ENCODE data around the gene HAUS6.

Gene HAUS6

GRCh38 chr9:19074229-19074628, 28.5 kb downstream of the HAUS6 start:
- no peak for TF ChIP-seq CTCF (IDR thresholded peaks at IDR 0.05; ENCODE audit: low read depth, low read length, missing control alignments)
- H3K4me3 ChIP-seq (ENCODE audit: low read depth, low read length) = no peak overlapping the region
- no peak for DNase-seq (ENCODE audit: low read depth)
- in situ Hi-C loops (cut with HindIII; ENCODE audit: low sequenced_read_pairs) = no loop called here

DNA sequence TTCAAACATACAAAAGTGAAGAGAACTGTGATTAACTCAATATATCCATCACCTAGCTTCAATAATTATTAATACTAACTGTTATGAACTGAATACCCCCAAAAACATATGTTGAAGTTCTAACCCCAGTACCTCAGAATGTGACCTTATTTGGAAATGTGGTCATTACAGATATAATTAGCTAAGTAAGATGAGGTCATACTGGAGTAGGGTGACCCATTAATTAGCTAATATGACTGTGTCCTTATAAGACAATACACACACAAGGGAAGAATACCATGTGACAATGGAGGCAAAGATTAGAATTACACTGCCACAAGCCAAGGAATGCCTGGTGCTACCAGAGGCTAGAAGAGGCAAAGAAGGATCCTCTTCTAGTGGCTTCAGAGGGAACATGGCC, 45.7 kb downstream of the HAUS6 start:
- TF ChIP-seq CTCF (IDR thresholded peaks at IDR 0.05; ENCODE audit: low read depth, low read length, missing control alignments) = no peak
- no peak overlapping the region for H3K4me3 ChIP-seq (ENCODE audit: low read depth, low read length)
- no peak for DNase-seq (ENCODE audit: low read depth)
- in situ Hi-C loops (cut with HindIII; ENCODE audit: low sequenced_read_pairs) = no loop called here

DNA sequence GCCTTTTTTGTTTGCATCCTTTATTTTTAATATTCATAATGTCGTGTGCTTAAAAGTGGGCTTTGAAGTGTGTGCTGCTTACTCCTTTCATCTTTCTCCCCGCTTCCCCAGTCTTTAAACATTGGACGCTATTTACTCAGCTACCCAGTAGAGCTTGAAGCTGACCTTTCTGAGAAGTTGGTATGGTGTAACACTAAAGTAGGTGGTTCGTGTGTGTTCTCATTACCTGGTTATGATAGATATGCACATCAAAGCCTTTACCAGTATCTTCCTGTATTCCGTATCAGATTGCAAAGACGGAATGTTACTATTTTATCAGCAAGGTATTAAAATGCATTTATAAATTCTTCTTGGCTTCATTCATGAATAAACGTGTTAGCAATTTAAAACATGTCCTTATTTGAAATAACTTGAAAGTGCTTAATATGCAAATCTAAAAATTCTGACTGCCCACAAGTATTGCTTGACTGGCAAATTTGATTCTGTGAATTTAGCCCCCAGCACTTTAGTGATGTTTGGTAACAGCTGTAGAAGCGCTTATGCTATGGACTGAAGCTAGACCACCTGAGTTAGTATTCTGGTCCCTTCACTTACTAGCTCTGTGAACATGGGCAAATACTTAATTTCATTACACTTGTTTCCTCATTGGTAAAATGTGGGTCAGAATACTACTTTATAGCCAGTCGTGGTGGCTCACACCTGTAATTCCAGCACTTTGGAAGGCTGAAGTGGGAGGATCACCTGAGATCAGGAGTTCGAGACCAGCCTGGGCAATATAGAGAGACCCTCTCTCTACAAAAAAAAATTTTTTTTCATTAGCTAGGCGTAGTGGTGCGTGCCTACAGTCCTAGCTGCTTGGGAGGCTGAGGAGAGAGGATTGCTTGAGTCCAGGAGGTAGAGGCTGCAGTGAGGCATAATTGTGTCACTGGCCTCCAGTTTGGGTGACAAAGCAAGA, 51.8 kb downstream of the HAUS6 start:
- TF ChIP-seq CTCF (IDR thresholded peaks at IDR 0.05; ENCODE audit: low read depth, low read length, missing control alignments) = no peak
- peak overlapping the region; percentile 93 for H3K4me3 ChIP-seq (ENCODE audit: low read depth, low read length)
- no peak for DNase-seq (ENCODE audit: low read depth)
- in situ Hi-C loops (cut with HindIII; ENCODE audit: low sequenced_read_pairs) = no loop called here

DNA sequence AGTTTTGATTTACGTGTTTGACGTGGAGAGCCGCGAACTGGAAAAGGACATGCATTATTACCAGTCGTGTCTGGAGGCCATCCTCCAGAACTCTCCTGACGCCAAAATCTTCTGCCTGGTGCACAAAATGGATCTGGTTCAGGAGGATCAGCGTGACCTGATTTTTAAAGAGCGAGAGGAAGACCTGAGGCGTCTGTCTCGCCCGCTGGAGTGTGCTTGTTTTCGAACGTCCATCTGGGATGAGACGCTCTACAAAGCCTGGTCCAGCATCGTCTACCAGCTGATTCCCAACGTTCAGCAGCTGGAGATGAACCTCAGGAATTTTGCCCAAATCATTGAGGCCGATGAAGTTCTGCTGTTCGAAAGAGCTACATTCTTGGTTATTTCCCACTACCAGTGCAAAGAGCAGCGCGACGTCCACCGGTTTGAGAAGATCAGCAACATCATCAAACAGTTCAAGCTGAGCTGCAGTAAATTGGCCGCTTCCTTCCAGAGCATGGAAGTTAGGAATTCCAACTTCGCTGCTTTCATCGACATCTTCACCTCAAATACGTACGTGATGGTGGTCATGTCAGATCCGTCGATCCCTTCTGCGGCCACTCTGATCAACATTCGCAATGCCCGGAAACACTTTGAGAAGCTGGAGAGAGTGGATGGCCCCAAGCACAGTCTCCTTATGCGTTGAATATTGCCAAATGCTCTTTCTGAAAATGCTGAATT, 52.6 kb downstream of the HAUS6 start:
- in situ Hi-C loops (cut with HindIII; ENCODE audit: low sequenced_read_pairs) = no loop called here
- H3K4me3 ChIP-seq (ENCODE audit: low read depth, low read length) = peak overlapping the region; percentile 93
- TF ChIP-seq CTCF (IDR thresholded peaks at IDR 0.05; ENCODE audit: low read depth, low read length, missing control alignments) = no peak
- peak; percentile 18 for DNase-seq (ENCODE audit: low read depth)

- peak; percentile 88 for TF ChIP-seq CTCF (IDR thresholded peaks at IDR 0.05; ENCODE audit: low read depth, low read length, missing control alignments)
- H3K4me3 ChIP-seq (ENCODE audit: low read depth, low read length) = peak within 1 kb of the TSS; percentile 93
- in situ Hi-C loops (cut with HindIII; ENCODE audit: low sequenced_read_pairs) = no loop called here
- peak; percentile 93 for DNase-seq (ENCODE audit: low read depth)
Observed at GRCh38 chr9:19048966-19049916, 53.5 kb downstream of the HAUS6 start, which contains the start of gene RRAGA. RRAGA (plus strand) TSS chr9:19049427; CDS start chr9:19049660, 233 bp downstream.

- in situ Hi-C loops (cut with HindIII; ENCODE audit: low sequenced_read_pairs) = no loop called here
- TF ChIP-seq CTCF (IDR thresholded peaks at IDR 0.05; ENCODE audit: low read depth, low read length, missing control alignments) = no peak
- H3K4me3 ChIP-seq (ENCODE audit: low read depth, low read length) = no peak overlapping the region
- DNase-seq (ENCODE audit: low read depth) = no peak
Observed at GRCh38 chr9:19036611-19037010, 66.1 kb downstream of the HAUS6 start.
